CD14-positive monocyte (primary cell): ENCODE results near the gene CWC15. TPM values are rescaled to one million over a fixed set of nuclear protein-coding genes. Genes with fewer than 3 reads are reported as not detected.

Experiments
- DNase-seq, 3 donors: peaks; one replicate each; pipeline ENCODE4 v3.0.0-alpha.2; 2011 to 2022
- H2AFZ ChIP-seq: 2 replicates; pipeline ENCODE4 v1.6.0; 2012; ENCODE audit warnings: mild to moderate bottlenecking, low read depth, low read length, inconsistent platforms; ENCODE audit not compliant: insufficient read depth, poor library complexity, severe bottlenecking
- H3K27ac ChIP-seq, 2 donors: 1 replicate in 1 of 2; 2 replicates in 1 of 2; pipeline ENCODE4 v1.5.1; 2012 to 2013; ENCODE audit warnings: low read length in 2 of 2, control low read depth in 1 of 2, inconsistent platforms in 1 of 2, low read depth in 1 of 2, mild to moderate bottlenecking in 1 of 2
- H3K27me3 ChIP-seq, 2 donors: one replicate each; pipeline versions ENCODE4 v1.6.0 to v1.6.1; 2011 to 2013; ENCODE audit warnings: low read length in 2 of 2; ENCODE audit not compliant: control insufficient read depth in 2 of 2, insufficient read depth in 2 of 2
- H3K36me3 ChIP-seq, 2 donors: replicated peaks in 1 of 2; 1 replicate in 1 of 2; 2 replicates in 1 of 2; pipeline versions ENCODE4 v1.5.1 to v1.6.1; 2012 to 2013; ENCODE audit warnings: low read length in 2 of 2, control low read depth in 1 of 2, inconsistent platforms in 1 of 2, mild to moderate bottlenecking in 1 of 2; ENCODE audit not compliant: insufficient read depth in 2 of 2, control insufficient read depth in 1 of 2
- H3K4me1 ChIP-seq, 2 donors: 1 replicate in 1 of 2; 2 replicates in 1 of 2; pipeline versions ENCODE4 v1.5.1 to v1.6.1; 2012 to 2013; ENCODE audit warnings: low read length in 2 of 2, control low read depth in 1 of 2, inconsistent platforms in 1 of 2, mild to moderate bottlenecking in 1 of 2, moderate library complexity in 1 of 2; ENCODE audit not compliant: insufficient read depth in 2 of 2, control insufficient read depth in 1 of 2
- H3K4me2 ChIP-seq: replicated peaks from 2 replicates; pipeline ENCODE3; 2012; ENCODE audit warnings: low read length, moderate library complexity, mild to moderate bottlenecking; ENCODE audit not compliant: poor library complexity, severe bottlenecking; ENCODE audit errors: extremely low read depth
- H3K4me3 ChIP-seq, 3 experiments: fragments of 200-600 bp in 1 of 3; sonication (generic) in 1 of 3; replicated peaks in 1 of 3; 1 replicate in 2 of 3; 2 replicates in 1 of 3; pipeline ENCODE4 v1.5.1; 2011 to 2013; ENCODE audit warnings: low read length in 3 of 3, mild to moderate bottlenecking in 3 of 3, control low read depth in 2 of 3, low read depth in 2 of 3, inconsistent platforms in 1 of 3, moderate library complexity in 1 of 3
- H3K79me2 ChIP-seq: 2 replicates; pipeline ENCODE4 v1.6.0; 2012; ENCODE audit warnings: mild to moderate bottlenecking, control low read depth, inconsistent platforms, low read length, moderate library complexity; ENCODE audit not compliant: insufficient read depth
- H3K9ac ChIP-seq: 2 replicates; pipeline ENCODE4 v1.6.0; 2017; ENCODE audit warnings: low read length, mild to moderate bottlenecking; ENCODE audit not compliant: insufficient read depth, poor library complexity, severe bottlenecking
- H3K9me3 ChIP-seq, 2 donors: replicated peaks in 1 of 2; 1 replicate in 1 of 2; 2 replicates in 1 of 2; pipeline versions ENCODE4 v1.5.1 to v1.6.1; 2012 to 2013; ENCODE audit warnings: low read length in 2 of 2, control low read depth in 1 of 2; ENCODE audit not compliant: control insufficient read depth in 1 of 2, insufficient read depth in 1 of 2
- H4K20me1 ChIP-seq: 2 replicates; pipeline ENCODE4 v1.6.0; 2012; ENCODE audit warnings: mild to moderate bottlenecking, low read length, control low read depth, moderate library complexity; ENCODE audit not compliant: insufficient read depth
- H3K27ac Mint-ChIP-seq, 7 donors: one replicate each; pipeline ENCODE4 v1.8.0; 2020; ENCODE audit warnings: mild to moderate bottlenecking in 7 of 7, mixed read lengths in 7 of 7, moderate library complexity in 6 of 7, inconsistent platforms in 2 of 7
- H3K27me3 Mint-ChIP-seq, 3 donors: one replicate each; pipeline ENCODE4 v1.8.0; 2021 to 2022; ENCODE audit warnings: low read depth in 3 of 3, mild to moderate bottlenecking in 3 of 3, mixed read lengths in 3 of 3, moderate library complexity in 3 of 3, inconsistent platforms in 1 of 3
- H3K36me3 Mint-ChIP-seq, 2 donors: one replicate each; pipeline ENCODE4 v1.8.0; 2020; ENCODE audit warnings: mixed read lengths in 2 of 2, inconsistent platforms in 1 of 2, mild to moderate bottlenecking in 1 of 2
- H3K4me1 Mint-ChIP-seq: one replicate; pipeline ENCODE4 v1.8.0; 2020; ENCODE audit warnings: mild to moderate bottlenecking, mixed read lengths
- H3K4me3 Mint-ChIP-seq, 2 donors: one replicate each; pipeline ENCODE4 v1.8.0; 2020; ENCODE audit warnings: mild to moderate bottlenecking in 2 of 2, mixed read lengths in 2 of 2, moderate library complexity in 1 of 2
- H3K9me3 Mint-ChIP-seq, 7 donors: one replicate each; pipeline ENCODE4 v1.8.0; 2020 to 2022; ENCODE audit warnings: mixed read lengths in 7 of 7, mild to moderate bottlenecking in 6 of 7, moderate library complexity in 6 of 7, inconsistent platforms in 2 of 7
- WGBS: methylation state at CpG from one replicate; pipeline ENCODE4 v1.1.5; 2013; ENCODE audit warnings: missing lambda C conversion rate; ENCODE audit not compliant: insufficient coverage; 5-methylcytosine and 5-hydroxymethylcytosine counted together
- intact Hi-C, 2 donors: fragments of 100-400 bp; cut with micrococcal nuclease; formaldehyde crosslinking; loops; one replicate each; pipeline versions ENCODE4 v1.15.0 to v1.15.1; 2023
- polyA plus RNA-seq, 3 donors: library from polyadenylated mRNA; depleted of rRNA in 1 of 3; unstranded in 2 of 3; stranded (reverse) in 1 of 3; fragments of 300-500 nt in 2 of 3; fragments of >200 nt in 1 of 3; fragmentation: Illumina TruSeq in 2 of 3; gene quantifications; 1 replicate in 2 of 3; 2 replicates in 1 of 3; pipeline ENCODE4 v1.2.3, GENCODE V29; 2012 to 2021
- TF ChIP-seq, protein P1 (sequence below): fragments of 200-600 bp; IDR thresholded peaks from one replicate; pipeline ENCODE4 v1.8.0; 2022; ENCODE audit warnings: antibody characterized with exemption, mild to moderate bottlenecking

Gene CWC15
- polyA plus RNA-seq, 3 donors, result 27.5 to 43.8 (median 38.9) TPM

GRCh38 chr11:94923004-94923334 lies 50.4 kb downstream of the CWC15 start:
- Histone ChIP-seq H3K27ac (no peak overlapping the region), H3K9me3 (no peaks in the 10 kb centered on the region), H4K20me1 (no peaks in the 10 kb centered on the region), H2AFZ (peak overlapping the region; percentile 7), H3K79me2 (no peaks in the 10 kb centered on the region), H3K27me3 (no peaks in the 10 kb centered on the region), H3K4me1 (peaks cover 11 to 13% of the 10 kb centered on the region in 2 donors), H3K4me3 (no peak overlapping the region), H3K9ac (no peak overlapping the region), H3K36me3 (no peaks in the 10 kb centered on the region), H3K4me2 (no peak overlapping the region)
- WGBS, result 100% methylated on average over 1 of the region's 2 CpGs
- no peak for DNase-seq
- Mint-ChIP-seq H3K27me3 (peaks cover 0 to 3% (median 2%) of the 10 kb centered on the region in 3 donors), H3K4me3 (no peak overlapping the region), H3K4me1 (peaks cover 28% of the 10 kb centered on the region), H3K36me3 (no peaks in the 10 kb centered on the region), H3K27ac (peak overlapping the region in 2 of 7 donors; percentile 32 to 45), H3K9me3 (peaks cover 0 to 7% (median 3%) of the 10 kb centered on the region in 7 donors)
- intact Hi-C loops, result no loop called here
- TF ChIP-seq, protein P1, sequence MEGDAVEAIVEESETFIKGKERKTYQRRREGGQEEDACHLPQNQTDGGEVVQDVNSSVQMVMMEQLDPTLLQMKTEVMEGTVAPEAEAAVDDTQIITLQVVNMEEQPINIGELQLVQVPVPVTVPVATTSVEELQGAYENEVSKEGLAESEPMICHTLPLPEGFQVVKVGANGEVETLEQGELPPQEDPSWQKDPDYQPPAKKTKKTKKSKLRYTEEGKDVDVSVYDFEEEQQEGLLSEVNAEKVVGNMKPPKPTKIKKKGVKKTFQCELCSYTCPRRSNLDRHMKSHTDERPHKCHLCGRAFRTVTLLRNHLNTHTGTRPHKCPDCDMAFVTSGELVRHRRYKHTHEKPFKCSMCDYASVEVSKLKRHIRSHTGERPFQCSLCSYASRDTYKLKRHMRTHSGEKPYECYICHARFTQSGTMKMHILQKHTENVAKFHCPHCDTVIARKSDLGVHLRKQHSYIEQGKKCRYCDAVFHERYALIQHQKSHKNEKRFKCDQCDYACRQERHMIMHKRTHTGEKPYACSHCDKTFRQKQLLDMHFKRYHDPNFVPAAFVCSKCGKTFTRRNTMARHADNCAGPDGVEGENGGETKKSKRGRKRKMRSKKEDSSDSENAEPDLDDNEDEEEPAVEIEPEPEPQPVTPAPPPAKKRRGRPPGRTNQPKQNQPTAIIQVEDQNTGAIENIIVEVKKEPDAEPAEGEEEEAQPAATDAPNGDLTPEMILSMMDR, result no peak

- H3K4me2 ChIP-seq, result no peak overlapping the region
- peak; percentile 44 to 54 (median 51) for DNase-seq
- TF ChIP-seq, protein P1, result no peak
- WGBS, result 80% methylated on average over 2 of the region's 5 CpGs
- H3K4me1 ChIP-seq, result peaks cover 11 to 13% of the 10 kb centered on the region in 2 donors
- H3K36me3 ChIP-seq, result no peaks in the 10 kb centered on the region
- Mint-ChIP-seq H3K27ac (peak overlapping the region in 3 of 7 donors; percentile 32 to 72 (median 45)), H3K36me3 (no peaks in the 10 kb centered on the region), H3K4me3 (peak overlapping the region in 1 of 2 donors; percentile 35), H3K4me1 (peaks cover 28% of the 10 kb centered on the region), H3K27me3 (peaks cover 0 to 3% (median 2%) of the 10 kb centered on the region in 3 donors), H3K9me3 (peaks cover 0 to 7% (median 4%) of the 10 kb centered on the region in 7 donors)
- H3K9me3 ChIP-seq, result no peaks in the 10 kb centered on the region
- H2AFZ ChIP-seq, result peak overlapping the region; percentile 7
- H4K20me1 ChIP-seq, result no peaks in the 10 kb centered on the region
- H3K79me2 ChIP-seq, result no peaks in the 10 kb centered on the region
- no peaks in the 10 kb centered on the region for H3K27me3 ChIP-seq
- H3K9ac ChIP-seq, result no peak overlapping the region
- H3K4me3 ChIP-seq, result no peak overlapping the region
- intact Hi-C loops, result no loop called here
- H3K27ac ChIP-seq, result no peak overlapping the region
Measured at GRCh38 chr11:94922321-94923003, 50.9 kb downstream of the CWC15 start.
